Measurements from ENCODE around the gene TFDP1.

TFDP1 gene

GRCh38 chr13:113636266-113636963 lies 51.9 kb downstream of the TFDP1 start:
- DNase-seq (ENCODE audit: low spot score) = no peak
- in situ Hi-C loops (cut with MboI; ENCODE audit: low sequenced_read_pairs, unreplicated experiment) = no loop called here
- no peak for TF ChIP-seq CTCF (IDR thresholded peaks at IDR 0.05; ENCODE audit: borderline replicate concordance, control extremely low read depth, extremely low read depth, insufficient read depth, missing control alignments)

DNA sequence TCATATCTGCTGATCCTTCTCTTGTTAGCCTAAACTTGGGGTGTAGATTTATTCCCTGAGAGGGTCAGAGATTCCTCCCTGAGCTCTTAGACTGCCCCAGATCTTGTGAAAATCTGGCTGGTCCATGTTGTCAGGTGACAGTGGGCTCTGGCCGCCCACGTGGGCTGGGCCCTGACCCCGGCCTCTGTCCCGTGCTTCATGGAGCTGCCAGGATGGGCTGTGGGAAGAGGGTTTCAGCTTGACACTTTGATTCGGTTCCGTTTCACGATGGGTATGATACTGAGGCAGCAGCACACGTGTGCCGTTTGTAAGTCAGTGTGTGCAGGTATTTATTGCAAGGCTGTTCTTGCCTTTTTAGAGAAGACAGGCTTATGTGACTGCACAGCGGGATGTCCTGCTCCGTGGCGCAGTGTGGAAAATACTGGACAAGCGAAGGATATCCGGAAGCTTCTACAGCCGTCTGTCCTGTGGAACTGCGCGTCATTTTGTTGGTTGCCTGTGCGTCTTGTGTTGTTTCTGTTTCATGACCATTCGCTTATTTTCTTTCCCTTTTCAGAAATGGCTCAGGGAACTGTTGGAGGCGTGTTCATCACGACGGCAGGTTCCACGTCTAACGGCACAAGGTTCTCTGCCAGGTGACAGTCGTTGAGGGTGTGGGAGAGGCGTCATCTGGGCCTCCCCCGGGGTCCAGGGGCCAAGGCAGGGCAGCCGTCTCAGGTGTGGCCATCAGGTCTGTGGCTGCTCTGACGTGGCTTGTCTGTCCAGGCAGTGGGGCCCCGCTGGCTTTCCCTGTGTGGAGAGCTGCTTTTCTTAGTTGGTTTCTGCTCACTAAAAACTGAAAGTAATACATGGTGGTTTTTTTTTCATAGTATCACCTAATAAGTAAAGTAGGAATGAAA lies 53.0 kb downstream of the TFDP1 start:
- in situ Hi-C loops (cut with MboI; ENCODE audit: low sequenced_read_pairs, unreplicated experiment) = no loop called here
- no peak for TF ChIP-seq CTCF (IDR thresholded peaks at IDR 0.05; ENCODE audit: borderline replicate concordance, control extremely low read depth, extremely low read depth, insufficient read depth, missing control alignments)
- no peak for DNase-seq (ENCODE audit: low spot score)

DNA sequence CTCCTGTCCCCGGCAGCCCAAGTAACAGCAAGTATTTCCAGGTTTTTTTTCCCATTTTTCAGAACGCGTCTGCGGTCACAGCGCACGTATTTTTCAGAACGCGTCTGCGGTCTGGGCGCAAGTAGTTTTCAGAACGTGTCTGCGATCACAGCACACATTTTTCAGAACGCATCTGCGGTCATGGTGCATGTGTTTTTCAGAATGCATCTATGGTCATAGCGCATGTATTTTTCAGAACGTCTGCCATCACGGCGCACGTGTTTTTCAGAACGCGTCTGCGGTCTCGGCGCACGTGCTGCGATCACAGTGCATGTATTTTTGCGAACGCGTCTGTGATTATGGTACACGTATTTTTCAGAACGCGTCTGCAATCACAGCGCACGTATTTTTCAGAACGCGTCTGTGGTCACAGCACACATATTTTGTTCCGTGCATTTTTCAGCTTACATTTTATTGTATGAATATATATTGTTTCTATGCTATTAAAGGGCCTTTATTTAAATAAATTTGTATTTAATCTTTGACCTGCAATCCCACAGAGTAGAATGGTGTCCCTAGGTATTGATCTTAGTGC lies 53.7 kb downstream of the TFDP1 start:
- DNase-seq (ENCODE audit: low spot score) = no peak
- in situ Hi-C loops (cut with MboI; ENCODE audit: low sequenced_read_pairs, unreplicated experiment) = no loop called here
- no peak for TF ChIP-seq CTCF (IDR thresholded peaks at IDR 0.05; ENCODE audit: borderline replicate concordance, control extremely low read depth, extremely low read depth, insufficient read depth, missing control alignments)

DNA sequence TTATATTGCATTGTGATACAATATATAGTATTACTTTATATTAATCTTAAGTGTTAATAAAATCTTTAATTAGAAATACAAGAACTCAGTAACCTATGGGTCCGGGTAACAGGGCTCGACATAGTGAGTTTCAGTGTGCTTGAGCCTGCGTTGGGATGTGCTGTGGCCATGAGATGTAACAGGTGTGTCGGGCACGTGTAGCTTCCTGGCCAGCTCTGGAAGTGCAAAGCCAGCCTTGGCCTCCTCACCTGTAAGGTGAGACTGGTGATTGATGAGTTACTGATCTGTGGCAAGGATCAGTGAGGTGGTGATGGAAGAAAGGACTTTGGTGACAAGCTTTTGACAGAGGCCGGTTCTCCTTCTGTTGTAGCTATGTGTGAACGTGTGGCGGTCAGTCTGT lies 54.3 kb downstream of the TFDP1 start:
- no peak for DNase-seq (ENCODE audit: low spot score)
- no peak for TF ChIP-seq CTCF (IDR thresholded peaks at IDR 0.05; ENCODE audit: borderline replicate concordance, control extremely low read depth, extremely low read depth, insufficient read depth, missing control alignments)
- in situ Hi-C loops (cut with MboI; ENCODE audit: low sequenced_read_pairs, unreplicated experiment) = no loop called here

- no peak for TF ChIP-seq CTCF (IDR thresholded peaks at IDR 0.05; ENCODE audit: borderline replicate concordance, control extremely low read depth, extremely low read depth, insufficient read depth, missing control alignments)
- no peak for DNase-seq (ENCODE audit: low spot score)
- in situ Hi-C loops (cut with MboI; ENCODE audit: low sequenced_read_pairs, unreplicated experiment) = no loop called here
Measured at GRCh38 chr13:113639616-113640262, 55.2 kb downstream of the TFDP1 start.

GRCh38 chr13:113641426-113641825 lies 56.9 kb downstream of the TFDP1 start:
- DNase-seq (ENCODE audit: low spot score) = no peak
- TF ChIP-seq CTCF (IDR thresholded peaks at IDR 0.05; ENCODE audit: borderline replicate concordance, control extremely low read depth, extremely low read depth, insufficient read depth, missing control alignments) = no peak
- in situ Hi-C loops (cut with MboI; ENCODE audit: low sequenced_read_pairs, unreplicated experiment) = no loop called here

Data from GM13976 (cell line).